NCI-H748 (cell line): ENCODE data around the gene PCP2.

Experiments
- DNase-seq: peaks from one replicate; lab custom pipeline; 2025; ENCODE audit not compliant: unreplicated experiment; lab: John Stamatoyannopoulos, UW

The PCP2 gene

DNA sequence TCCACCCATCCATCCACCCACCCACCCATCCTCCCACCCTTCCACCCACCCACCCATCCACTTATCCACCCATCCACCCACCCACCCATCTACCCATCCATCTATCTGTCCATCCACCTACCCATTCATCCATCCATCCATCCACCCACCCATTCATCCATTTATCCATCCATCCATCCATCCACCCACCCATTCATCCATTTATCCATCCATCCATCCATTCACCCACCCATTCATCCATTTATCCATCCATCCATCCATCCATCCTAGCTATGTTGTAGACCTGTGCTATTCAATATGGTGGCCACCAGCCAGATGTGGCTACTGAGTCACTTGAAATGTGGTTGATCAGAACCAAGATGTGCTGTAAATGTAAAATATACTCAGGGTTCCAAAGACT is 32.8 kb downstream of the PCP2 start:
- DNase-seq, result no peak

DNA sequence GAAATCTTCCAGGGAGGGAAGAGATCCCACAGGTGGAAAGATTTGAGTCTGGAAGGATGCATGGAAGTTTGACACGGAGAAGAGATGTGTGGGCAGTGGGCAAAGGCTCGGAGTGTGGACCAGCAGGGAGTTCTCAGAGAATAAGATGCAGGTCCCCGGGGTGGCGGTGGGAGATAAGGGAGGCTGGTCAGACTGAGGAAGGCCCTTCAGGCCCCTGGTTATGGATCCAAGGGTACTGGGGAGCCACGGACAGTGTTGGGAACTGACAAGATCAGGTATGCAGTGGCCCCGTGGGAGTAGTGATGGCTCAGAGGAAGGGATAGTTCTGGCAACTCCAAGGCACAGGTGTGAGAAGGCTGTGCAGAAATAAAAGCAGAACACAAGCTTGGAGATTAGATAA is 35.3 kb downstream of the PCP2 start:
- no peak for DNase-seq

DNA sequence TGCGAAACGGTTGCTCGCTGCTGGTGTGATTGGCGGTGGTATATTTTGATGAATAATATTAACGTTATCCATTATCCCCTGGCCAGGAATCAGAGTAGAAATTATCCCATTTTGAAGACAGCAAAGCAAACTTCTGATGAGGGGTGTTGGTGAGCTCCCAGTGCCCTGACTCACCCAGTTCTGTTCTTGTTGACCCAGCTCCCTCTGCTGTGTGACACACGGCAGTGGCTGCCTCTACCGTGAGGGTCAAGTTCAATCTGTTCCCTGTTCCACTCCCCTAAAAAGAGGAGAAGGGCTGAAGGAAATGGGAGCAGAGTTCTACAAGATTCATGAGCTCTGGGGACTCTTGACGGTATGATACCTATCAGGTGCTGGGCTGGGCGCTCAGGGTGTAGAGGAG is 35.8 kb downstream of the PCP2 start:
- DNase-seq, result no peak

DNA sequence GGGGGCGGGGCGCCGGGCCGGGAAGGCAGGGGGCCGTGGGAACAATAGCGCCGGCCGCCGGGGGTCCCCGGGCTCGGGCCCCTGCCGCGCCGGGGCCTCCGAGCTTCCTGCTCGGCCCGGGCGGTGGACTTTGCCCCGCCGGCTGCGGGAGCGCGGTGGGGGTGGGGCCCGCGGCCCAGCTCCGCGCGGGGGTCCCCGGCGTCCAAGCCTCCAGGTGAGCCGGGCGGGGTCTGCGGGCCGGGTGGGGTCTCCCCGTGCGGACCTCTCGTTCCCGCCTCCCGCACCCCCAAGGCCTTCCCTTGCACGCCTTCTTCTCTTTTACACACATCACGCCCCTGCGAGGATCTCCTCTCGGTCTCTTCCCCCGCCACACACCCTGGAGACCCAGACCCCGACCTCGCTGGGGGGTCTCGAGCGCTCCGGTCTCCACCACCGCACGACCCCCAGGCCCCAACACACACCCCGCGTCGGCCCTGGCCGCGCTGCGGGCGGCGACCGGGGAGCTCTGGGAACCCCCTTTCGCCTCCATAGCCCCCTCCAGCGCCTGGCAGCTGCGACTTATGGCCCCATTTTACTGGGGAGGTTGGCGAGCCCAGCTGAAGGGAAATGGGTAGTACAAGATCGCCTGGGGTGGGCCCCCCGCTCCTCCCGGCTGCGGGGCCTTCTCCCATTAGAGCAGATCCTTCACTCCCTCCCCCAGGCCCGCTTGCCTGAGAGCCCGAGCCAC is 37.1 kb downstream of the PCP2 start:
- no peak for DNase-seq

DNA sequence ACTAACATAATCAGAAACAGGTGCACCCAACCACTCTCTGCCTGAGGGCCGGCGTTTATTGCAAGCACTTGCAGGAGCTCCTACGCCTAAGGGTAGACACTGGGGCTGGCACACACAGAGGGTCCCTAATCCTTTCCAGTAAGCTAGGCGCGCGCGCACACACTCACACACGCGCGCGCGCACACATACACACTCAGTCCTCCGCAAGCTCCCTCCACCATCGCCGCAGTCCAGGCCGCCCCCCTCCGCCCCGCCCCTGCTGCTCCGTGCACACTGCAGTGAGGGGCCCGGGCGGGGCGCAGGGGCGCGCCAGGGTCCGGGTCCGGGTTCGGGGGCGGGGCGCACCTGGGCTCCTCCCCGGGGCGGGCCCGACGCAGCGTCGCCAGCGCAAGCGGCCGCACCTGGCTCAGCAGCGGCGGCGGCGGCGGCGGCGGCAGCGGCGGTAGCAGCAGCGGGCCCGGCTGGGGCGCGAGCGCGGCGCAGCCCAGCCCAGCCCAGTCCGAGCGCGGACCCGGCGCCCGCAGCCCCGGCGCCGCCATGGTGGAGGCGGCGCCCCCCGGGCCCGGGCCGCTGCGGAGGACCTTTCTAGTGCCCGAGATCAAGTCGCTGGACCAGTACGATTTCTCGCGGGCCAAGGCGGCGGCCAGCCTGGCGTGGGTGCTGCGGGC is 37.9 kb downstream of the PCP2 start, which contains the start of gene CAMSAP3:
TSS of gene CAMSAP3 (plus strand) at position 398 of the 668 bp plus-strand sequence. CDS start at position 538, 140 bp downstream.
- peak; percentile 85 for DNase-seq

DNA sequence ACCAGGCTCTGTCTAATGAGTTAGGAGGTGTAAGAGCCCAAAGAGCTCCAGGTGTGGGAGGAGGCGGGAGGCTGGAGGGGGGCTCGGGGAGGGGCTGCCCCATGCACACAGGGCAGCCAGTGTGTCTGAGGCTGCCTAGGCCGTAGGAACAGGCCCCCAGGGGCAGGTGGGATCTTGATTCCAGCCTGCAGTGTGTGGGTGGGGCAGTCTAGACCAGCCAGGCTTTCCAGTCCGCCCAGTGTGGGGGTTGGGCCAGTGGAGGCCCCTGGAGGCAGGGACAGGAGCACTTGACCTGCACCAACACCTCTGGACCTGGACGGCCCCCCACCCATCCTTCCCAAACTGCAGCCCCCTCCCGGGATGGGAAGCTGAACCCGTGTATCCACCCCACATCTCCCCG is 43.3 kb downstream of the PCP2 start:
- DNase-seq, result no peak

DNA sequence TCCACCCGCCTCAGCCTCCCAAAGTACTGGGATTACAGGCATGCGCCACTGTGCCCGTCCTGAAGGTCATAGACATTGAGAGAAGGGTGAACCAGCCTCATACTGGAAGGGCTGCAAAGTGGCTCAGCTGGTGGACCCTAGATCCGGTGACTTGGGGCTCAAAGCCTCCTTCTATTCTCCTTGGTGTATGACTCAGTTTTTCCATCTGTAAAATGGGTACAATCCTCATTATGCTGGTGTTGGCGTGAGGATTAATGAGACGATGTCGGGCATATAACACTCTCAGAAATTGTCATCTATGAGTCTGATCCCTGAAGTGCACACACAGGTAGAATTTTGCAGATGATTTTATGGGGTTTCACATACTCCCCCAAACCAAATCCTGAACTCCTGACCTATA is 43.7 kb downstream of the PCP2 start:
- DNase-seq, result no peak

DNA sequence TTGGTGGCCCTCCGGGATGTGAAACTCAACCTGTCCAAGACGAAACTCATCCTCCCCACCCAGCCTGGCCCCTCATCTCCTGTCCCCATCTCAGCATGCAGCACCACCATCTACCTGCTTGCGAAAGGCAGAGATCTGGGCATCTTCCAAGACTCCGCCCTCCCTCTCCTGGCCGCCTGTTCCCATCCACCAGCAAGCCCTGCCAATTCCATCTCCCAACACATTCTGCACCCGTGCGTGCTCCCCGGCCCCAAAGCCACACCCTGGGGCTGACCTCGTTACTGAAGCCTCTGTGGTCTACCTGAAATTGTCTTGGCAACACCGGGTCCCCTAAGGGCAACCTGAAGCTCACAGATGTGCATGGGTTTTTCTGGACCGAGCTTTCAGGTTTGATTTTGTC is 51.1 kb downstream of the PCP2 start:
- no peak for DNase-seq
